ENCODE measurements around the gene GRPEL1. TPM values are rescaled to one million over a fixed set of nuclear protein-coding genes. Genes with fewer than 3 reads are reported as not detected.
"Not testable (repeated sequence)": the region's sequence is repeated elsewhere in the genome, so short reads cannot be mapped to it uniquely, and the experiment has no call there.

The GRPEL1 gene
- polyA plus RNA-seq, 2 of the 4 experiments (the other 2 are of a cell fraction), result 45.5 to 72.0 TPM

- H3K27ac ChIP-seq, result peak overlapping the region; percentile 59 to 67
- DNase-seq (ENCODE audit: low read depth in 1 of 2, low spot score in 1 of 2) (no peak), ATAC-seq (peak; percentile 56; a peak in 5 of 6 replicates), FAIRE-seq (no peak)
- WGBS (ENCODE audit: missing lambda C conversion rate), result 33% methylated on average over 8 of the region's 9 CpGs
- no peaks in the 10 kb centered on the region for H3K9me3 ChIP-seq
- TF ChIP-seq EHMT2 (IDR thresholded peaks at IDR 0.05; ENCODE audit: low read depth) (no peak), PBX3 (IDR thresholded peaks at IDR 0.05) (no peak), HDAC2 (IDR thresholded peaks at IDR 0.05) (no peak), RAD21 (conservative IDR thresholded peaks at IDR 0.05 in 1 of 2, IDR thresholded peaks at IDR 0.05 in 1 of 2) (no peak), SREBF2 (IDR thresholded peaks at IDR 0.05) (no peak), ZSCAN20 (CRISPR knock-in tag; IDR thresholded peaks at IDR 0.05) (no peak), NPAS2 (CRISPR knock-in tag; IDR thresholded peaks at IDR 0.05; ENCODE audit: borderline replicate concordance) (no peak), NFE2L2 (conservative IDR thresholded peaks at IDR 0.05; ENCODE audit: low read length) (no peak), MAFK (IDR thresholded peaks at IDR 0.05; ENCODE audit: partially characterized antibody) (no peak), POLR2AphosphoS2 (conservative IDR thresholded peaks at IDR 0.05; ENCODE audit: low read length) (no peak), CEBPB (IDR thresholded peaks at IDR 0.05) (no peak), TFCP2L1 (CRISPR knock-in tag; IDR thresholded peaks at IDR 0.05) (no peak), ZFP36 (IDR thresholded peaks at IDR 0.05; ENCODE audit: borderline replicate concordance, partially characterized antibody) (no peak), KDM5A (IDR thresholded peaks at IDR 0.05) (no peak), RCOR1 (IDR thresholded peaks at IDR 0.05; ENCODE audit: low read depth, low read length) (no peak), HOXB13 (CRISPR knock-in tag; IDR thresholded peaks at IDR 0.05; ENCODE audit: low read depth) (no peak), REST (IDR thresholded peaks at IDR 0.05) (no peak), ESRRA (IDR thresholded peaks at IDR 0.05; ENCODE audit: borderline replicate concordance, low read length) (no peak)
- ChIA-PET POLR2A (no interaction called here), CTCF (interaction anchor here (0.6 to 9.9 kb wide), 9 partner anchors 14 to 1689 kb away, joined by 3 to 69 read pairs (median 3); partner anchors contain the start of gene GRPEL1)
- no peaks in the 10 kb centered on the region for H3K4me1 ChIP-seq
- H3K4me2 ChIP-seq, result peak overlapping the region; percentile 90
- peak overlapping the region; percentile 38; the same call in 2 of the 3 replicates for H3K4me3 ChIP-seq
These were observed 16.0 kb upstream of the GRPEL1 start for GRCh38 chr4:7083597-7084563.

- POLR2A ChIA-PET; H3K4me2 ChIP-seq; H3K4me1 ChIP-seq; FAIRE-seq; ATAC-seq; H3K4me3 ChIP-seq; DNase-seq (ENCODE audit: low read depth in 1 of 2, low spot score in 1 of 2); H3K9me3 ChIP-seq; H3K27ac ChIP-seq: not testable (repeated sequence)
- 54% methylated on average over 2 of the region's 2 CpGs for WGBS (ENCODE audit: missing lambda C conversion rate)
- CTCF ChIA-PET, result interaction anchor here (1.2 to 9.9 kb wide), 5 partner anchors 10 to 360 kb away, joined by 3 to 69 read pairs (median 4); partner anchors contain the start of gene GRPEL1
These were observed 12.0 kb upstream of the GRPEL1 start for GRCh38 chr4:7079909-7080308.

- H3K4me3 ChIP-seq; FAIRE-seq; POLR2A ChIA-PET; H3K9me3 ChIP-seq; H3K4me1 ChIP-seq; H3K4me2 ChIP-seq; H3K27ac ChIP-seq; DNase-seq (ENCODE audit: low read depth in 1 of 2, low spot score in 1 of 2); ATAC-seq: not testable (repeated sequence)
- CTCF ChIA-PET, result interaction anchor here (0.7 to 9.9 kb wide), 4 partner anchors 10 to 359 kb away, joined by 3 to 69 read pairs (median 4); partner anchors contain the start of gene GRPEL1
These were observed 11.6 kb upstream of the GRPEL1 start for GRCh38 chr4:7079483-7079882.

Data from A549 (cell line).